DND-41 (cell line): ENCODE results near the gene ISYNA1.

Experiments
- CTCF ChIP-seq: IDR thresholded peaks from 2 replicates; pipeline ENCODE4 v1.5.1; 2012; ENCODE audit warnings: borderline replicate concordance, low read length, moderate library complexity, mild to moderate bottlenecking; ENCODE audit not compliant: poor library complexity, severe bottlenecking; ENCODE audit errors: extremely low read depth
- EZH2 ChIP-seq: IDR thresholded peaks from 3 replicates; pipeline ENCODE4 v1.6.1; 2012; ENCODE audit warnings: borderline replicate concordance, low read depth, mild to moderate bottlenecking, moderate library complexity, low read length, inconsistent platforms; ENCODE audit not compliant: severe bottlenecking

DNA sequence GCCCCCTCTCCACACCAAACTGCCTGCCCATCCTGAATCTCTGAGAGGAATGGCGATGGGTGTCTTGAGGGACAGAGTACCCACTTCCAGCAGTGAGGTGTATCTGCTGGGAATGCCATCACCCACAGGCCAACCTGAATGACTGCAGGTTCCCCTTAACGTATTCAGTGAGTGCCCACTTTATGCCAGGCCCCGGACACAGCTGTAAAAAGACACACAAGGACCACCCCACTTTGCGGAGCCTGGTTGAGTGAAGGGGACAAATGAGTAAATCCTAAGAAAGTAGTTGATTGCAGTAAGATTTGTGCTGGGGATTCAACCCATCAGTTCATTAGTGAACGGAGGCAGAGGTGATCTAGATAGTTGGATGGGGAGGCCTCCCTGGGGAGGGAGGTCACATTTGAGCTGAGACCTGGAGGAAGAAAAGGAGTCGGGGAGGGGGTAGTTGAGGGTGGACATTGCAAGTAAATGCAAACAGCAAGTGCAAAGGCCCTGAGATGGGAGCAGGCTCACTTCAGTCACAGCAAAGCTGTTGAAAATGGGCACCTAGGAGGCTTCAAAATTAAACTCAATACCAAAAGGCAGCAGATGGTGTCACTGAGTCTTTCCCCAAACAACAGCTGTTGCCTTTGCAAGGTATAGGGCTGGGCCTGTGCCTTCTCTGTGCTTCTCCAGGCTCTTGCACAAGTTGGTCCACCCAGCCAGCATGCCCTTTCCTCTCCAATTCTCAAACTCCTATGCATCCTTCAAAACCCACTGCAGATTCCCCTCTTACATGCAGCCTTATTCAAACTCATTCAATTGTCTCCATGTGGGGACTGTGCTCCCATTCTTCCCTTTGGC lies 47.6 kb downstream of the ISYNA1 start:
- TF ChIP-seq CTCF (no peak), EZH2 (no peak)
